GM19397 (cell line): ENCODE data around the gene RASSF4.
A peak's percentile ranks its signal among the peaks of the same experiment; 100 is the strongest.

Experiments
- ATAC-seq: cut with Tn5 transposase; IDR thresholded peaks from one replicate; pipeline ENCODE4 v1.9.1; 2021; ENCODE audit warnings: mild to moderate bottlenecking, moderate library complexity; ENCODE audit not compliant: unreplicated experiment

The RASSF4 gene

DNA sequence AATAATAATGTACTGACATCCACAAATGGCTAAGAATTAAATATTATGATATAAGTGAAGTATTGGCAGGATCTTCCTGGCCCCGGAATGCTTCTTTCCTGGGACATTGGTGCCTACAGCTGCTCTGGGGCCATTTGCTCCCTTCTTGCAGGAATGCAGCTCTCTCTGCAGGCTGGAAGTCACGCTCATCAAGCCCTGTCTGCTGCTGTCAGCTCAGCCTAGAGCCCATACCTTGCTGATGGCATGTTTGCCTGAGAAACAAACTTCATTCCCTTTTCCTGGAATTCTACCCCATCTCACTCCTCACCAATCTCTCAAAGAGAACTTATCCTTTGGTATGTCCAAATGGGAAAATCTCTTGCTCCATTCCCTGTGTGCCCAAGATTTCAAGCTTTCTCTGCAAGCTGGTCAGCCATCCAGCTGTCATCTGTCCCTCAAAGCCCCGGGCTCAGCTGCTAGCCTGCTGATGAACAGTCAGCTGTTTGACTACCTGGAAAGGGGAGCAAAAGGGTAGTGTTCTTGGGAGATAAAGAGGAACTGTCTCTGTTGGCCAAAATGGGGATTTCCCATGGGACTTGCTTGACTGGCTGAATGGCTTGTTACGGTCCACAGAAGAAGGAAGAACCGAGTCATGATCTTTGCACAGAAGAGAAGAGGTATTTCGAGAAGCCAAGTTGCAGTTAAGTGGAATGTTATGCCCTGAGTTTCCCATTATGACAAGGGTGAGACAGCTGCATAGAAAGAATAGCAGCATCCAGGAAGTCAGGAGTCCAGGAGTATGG is 12.0 kb upstream of the RASSF4 start:
- peak; percentile 54 for ATAC-seq

- no peak for ATAC-seq
Observed at GRCh38 chr10:44948642-44949041, 11.0 kb upstream of the RASSF4 start.

DNA sequence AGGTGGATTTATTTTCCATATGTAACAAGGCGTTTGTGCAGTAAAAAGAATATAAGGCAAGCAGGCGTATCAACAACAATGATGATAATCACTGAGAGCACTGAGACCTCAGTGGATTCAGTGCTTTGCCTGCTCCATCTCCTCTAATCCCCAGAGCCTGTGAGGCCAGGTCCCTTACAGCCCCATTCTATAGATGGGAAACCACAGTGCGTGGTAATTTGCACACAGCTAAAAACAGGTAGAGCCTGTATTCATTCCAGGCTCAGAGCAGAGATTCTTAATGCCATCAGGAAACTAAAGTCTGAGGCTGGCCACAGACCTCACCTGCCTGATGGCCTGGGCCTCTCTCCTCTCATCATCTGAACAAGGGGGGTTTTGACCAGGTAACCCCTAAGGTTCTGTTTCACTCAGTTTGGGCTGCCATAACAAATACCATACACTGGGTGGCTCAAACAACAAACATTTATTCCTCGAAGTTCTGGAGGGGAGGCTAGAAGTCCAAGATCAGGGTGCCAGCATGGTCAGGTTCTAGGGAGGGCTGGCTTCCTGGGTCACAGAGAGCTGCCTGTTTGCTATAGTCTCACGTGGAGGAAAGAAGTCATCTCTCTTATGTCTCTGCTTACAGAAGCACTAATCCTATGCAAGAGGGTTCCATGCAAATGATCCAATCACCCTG is 10.3 kb upstream of the RASSF4 start:
- no peak for ATAC-seq

DNA sequence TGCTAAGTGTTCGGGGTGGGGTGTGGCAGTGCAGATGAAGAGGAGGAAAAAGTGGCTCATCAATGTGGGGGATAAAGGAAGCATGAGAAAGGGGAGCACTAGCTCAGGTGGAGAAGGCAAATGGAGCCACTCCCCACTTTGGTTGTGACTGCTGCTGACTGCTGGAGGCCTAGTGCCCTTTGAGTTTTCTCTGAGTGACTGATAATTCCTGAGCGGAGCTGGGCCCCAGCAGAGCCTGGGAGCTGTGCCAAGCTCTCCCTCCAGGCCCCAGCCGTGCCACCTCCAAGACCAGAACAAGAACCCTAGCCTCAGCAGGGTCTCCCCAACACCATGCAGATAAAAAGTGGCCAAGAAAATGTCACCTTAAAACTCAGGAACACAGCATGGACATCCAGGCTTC is 9.7 kb upstream of the RASSF4 start:
- ATAC-seq = no peak

DNA sequence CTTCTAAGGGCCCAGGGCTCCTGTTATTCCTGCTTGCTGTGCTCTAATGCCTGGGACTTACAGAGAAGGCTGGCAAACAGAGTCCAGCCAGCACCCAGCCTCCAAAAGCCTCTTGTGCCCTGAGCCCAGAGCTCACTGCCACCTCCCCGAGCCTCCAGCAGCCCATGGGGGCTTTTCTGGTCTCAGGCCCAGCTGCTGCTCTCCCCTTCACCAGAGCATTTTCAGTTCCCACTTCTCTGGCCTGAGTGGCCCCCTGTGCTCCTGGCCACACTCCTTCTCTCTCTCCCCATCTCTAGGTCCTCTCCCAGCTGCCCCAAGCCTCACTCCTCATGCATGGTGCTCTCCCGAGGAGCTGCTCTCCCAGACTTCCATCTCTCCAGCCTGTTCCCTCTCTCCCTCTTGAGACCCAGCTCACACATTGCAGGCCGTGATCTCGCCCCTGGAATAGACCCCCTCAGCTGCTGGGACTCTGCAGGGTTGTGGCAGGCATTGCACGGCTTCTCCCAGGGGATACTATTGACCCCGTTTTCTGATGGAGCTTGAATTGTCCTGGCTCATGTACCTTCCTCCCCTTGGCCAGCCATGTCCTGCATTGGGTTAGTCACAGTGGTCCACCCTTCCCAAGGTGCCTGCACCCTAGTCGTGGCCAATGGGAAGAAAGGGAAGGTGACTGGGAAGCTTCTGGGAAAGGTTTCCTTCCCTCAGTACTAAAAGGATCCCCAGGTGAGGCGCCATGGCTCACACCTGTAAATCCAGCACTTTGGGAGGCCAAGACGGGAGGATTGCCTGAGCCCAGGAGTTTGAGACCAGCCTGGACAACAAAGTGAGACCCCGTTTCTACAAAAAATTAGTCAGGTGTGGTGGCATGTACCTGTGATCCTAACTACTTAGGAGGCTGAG is 9.0 kb upstream of the RASSF4 start:
- no peak for ATAC-seq

- ATAC-seq = no peak
Observed at GRCh38 chr10:44951576-44952226, 7.9 kb upstream of the RASSF4 start.

DNA sequence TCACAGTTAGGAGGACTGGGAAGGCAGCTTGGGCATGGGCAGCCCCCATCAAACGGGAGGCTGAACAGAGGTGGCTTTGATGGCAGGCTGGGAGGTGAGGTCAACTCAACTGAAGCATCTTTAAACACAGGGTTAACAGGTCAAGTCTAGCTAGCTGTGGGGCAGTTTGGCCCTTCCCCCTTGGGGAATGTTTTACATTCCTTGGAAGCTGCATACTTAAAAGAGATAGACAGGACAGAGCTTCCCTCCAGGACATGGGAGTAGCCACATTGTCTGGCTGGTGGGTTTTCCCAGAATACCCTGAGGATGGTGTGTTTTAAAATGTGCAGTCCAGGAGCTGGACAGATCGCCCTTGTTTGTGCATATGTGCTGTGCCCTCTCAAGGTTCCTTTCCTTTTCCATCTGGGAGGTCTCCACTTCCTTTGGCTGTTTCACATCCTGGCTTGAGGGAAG is 6.8 kb upstream of the RASSF4 start:
- no peak for ATAC-seq

DNA sequence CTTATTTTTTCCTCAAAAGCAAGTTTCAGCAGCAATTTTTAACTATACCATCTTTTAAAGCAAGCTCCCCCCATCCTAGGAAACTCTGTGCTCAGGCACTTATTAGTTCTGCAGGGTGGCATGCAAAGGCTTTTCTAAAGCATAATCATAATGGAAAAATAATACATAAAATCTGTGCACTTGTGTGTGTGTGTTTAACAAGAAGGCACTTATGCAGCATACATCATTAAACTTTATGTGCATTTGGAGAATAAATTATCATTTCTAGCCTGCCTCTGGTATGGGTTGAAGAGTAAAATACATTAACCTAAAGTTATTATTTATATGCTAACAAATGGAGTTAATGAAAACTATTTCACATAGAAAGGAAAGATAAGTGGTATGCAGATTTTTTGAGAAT is 5.6 kb upstream of the RASSF4 start:
- ATAC-seq = no peak

GRCh38 chr10:44954962-44955361 is 4.6 kb upstream of the RASSF4 start:
- ATAC-seq = no peak

DNA sequence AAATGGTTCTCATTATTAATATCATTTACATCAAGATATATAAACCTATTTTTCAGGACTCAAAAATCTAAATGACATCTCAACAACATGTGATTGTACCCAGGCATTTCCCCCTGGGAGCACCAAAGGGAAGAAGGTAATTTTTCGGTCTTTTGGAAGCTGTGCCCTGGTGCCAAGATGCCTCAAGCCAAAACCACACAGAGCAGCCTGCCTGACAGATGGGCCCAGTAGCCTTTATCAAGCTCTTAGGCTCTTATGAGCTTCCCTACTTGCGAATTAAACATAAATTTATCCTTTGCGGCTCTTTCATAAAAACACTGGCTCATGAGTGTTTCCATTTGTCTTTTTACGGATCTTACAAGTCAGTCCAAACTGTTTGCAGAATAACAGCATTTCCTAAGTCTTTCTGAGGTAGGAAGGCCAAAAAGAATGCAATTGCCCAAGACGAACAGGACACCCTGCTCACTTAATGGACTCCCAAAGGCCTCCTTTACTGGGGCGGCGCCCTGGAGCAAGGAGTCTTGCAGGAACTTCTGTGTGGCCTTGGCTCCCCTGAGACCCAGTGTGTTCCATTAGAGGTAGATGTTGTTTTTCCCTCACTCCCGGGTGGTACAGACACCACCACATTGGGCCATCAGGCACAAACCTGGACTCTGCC is 4.1 kb upstream of the RASSF4 start:
- no peak for ATAC-seq

DNA sequence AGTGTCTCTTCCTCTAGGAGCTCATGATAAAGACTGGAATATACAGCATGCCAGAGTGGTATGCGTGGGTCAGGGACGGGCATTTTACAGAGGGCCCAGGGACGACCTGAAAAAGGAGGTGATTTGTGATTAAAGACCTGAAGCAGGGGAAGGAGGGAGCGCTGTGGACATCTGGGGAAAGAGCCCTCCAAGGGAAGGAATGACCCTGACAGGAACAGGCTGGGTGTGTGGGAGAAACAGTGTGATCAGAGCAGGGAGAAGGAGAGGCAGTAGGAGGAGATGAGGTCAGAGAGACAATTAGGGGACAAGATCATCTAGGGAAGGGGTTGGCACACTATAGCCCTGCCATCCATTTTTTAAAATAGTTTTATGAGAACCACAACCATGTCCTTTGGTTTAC is 3.4 kb upstream of the RASSF4 start:
- ATAC-seq = no peak

GRCh38 chr10:44956717-44957706 is 2.6 kb upstream of the RASSF4 start:
- no peak for ATAC-seq

GRCh38 chr10:44958196-44958897 is 1.3 kb upstream of the RASSF4 start:
- no peak for ATAC-seq

GRCh38 chr10:44958898-44959246 is 730 bp upstream of the RASSF4 start:
- ATAC-seq = no peak

- ATAC-seq = no peak
Observed at GRCh38 chr10:44960088-44960460, 472 bp downstream of the RASSF4 start.

DNA sequence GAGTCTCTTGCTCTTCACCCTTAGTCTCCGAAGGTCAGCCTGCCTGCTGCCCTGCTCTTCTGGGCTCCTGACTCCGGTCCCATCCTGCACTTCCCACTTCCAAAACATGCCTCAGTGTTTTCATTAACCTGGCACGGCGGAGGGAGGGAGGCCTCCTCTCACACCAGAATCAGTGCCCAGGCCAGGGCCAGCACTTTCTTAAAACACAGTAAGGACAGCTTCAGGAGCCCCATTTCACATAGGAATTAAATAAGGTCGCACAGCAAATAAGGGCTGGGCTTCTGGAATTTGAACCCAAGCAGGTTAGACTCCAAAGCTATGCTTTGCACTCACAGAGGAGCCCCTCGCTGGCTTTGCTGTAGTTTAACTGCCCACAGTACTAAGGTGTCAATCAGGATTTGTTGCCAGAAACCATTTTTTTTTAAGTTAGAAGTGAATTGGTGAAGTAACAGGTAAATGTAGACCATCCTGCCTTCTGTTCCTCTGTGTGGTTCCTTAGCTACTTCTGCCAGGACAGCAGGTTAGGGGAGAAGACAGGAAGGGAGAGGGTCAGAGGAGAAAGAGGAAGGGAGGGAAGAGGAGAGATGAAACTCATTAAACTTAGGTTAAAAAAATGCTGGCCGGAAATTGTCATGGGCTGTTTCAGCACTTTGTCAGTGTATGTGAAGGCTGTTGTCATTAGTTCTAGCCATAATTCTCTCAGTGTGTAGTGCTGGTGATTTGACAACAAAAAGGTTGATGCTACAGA is 1.1 kb downstream of the RASSF4 start:
- no peak for ATAC-seq

DNA sequence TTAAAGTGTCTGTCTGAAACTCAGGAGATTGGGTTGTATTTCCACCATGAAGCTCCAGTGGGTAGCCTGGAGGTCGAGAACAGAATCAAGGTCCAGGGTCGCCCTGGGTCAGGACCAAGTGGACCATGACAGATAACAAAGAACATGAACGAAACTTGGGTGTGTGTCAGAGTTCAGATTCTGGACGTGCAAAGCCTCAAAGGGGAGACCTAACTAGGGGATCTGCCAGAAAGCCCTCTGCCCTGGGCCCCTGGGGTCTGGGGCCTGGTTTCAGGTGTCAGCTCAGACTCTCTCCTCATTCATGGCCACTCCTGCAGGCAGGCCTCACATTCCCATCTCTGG is 1.6 kb downstream of the RASSF4 start:
- ATAC-seq = no peak
